ENCODE data around the gene CHRNB4. TPM values are rescaled to one million over a fixed set of nuclear protein-coding genes. Genes with fewer than 3 reads are reported as not detected.

Gene CHRNB4
- total RNA-seq, 1 donor from 2014 or later: not detected

DNA sequence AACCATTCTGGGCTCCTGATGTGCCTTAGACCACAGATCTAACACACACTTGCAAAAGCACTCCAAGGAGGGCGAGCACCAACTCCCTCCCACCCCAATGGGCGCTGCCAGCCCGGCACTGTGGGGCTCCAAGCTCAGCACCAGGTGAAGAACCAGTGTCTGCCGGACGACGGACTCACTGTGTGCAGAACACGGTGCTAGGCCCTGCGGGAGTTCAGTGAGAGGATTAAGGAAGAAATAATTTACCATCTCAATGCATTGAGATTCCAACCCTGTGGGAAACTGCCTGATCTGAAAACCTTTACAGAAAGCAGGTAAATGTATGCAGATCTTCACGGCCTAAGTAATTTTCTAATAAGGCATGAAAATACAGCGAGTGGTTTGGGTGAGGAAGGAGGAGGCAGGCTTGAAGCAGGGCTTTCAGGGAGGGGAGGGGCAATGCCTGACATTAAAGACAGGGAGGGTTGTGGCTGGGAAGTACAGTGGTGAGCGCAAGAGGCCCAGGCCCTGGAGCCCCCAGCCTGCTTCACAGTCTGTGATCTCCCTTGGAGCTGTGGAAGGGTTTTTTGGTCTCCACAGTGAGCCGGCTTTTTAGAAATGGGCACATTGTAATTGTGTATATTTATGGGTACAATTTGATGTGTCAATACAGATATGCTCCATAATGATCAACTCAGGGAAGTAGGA is 35.6 kb upstream of the CHRNB4 start:
- TF ChIP-seq, protein P1, sequence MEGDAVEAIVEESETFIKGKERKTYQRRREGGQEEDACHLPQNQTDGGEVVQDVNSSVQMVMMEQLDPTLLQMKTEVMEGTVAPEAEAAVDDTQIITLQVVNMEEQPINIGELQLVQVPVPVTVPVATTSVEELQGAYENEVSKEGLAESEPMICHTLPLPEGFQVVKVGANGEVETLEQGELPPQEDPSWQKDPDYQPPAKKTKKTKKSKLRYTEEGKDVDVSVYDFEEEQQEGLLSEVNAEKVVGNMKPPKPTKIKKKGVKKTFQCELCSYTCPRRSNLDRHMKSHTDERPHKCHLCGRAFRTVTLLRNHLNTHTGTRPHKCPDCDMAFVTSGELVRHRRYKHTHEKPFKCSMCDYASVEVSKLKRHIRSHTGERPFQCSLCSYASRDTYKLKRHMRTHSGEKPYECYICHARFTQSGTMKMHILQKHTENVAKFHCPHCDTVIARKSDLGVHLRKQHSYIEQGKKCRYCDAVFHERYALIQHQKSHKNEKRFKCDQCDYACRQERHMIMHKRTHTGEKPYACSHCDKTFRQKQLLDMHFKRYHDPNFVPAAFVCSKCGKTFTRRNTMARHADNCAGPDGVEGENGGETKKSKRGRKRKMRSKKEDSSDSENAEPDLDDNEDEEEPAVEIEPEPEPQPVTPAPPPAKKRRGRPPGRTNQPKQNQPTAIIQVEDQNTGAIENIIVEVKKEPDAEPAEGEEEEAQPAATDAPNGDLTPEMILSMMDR (IDR thresholded peaks at IDR 0.05; ENCODE audit: insufficient read depth, low read length, severe bottlenecking): no peak
- DNase-seq (ENCODE audit: low read depth) (no peak), FAIRE-seq (no peak)
- Histone ChIP-seq H3K27me3 (ENCODE audit: control insufficient read depth, insufficient read depth, low read length) (no peaks in the 10 kb centered on the region), H3K4me3 (ENCODE audit: low read depth, low read length) (no peak overlapping the region), H3K36me3 (ENCODE audit: control insufficient read depth, insufficient read depth, low read length) (no peaks in the 10 kb centered on the region)

DNA sequence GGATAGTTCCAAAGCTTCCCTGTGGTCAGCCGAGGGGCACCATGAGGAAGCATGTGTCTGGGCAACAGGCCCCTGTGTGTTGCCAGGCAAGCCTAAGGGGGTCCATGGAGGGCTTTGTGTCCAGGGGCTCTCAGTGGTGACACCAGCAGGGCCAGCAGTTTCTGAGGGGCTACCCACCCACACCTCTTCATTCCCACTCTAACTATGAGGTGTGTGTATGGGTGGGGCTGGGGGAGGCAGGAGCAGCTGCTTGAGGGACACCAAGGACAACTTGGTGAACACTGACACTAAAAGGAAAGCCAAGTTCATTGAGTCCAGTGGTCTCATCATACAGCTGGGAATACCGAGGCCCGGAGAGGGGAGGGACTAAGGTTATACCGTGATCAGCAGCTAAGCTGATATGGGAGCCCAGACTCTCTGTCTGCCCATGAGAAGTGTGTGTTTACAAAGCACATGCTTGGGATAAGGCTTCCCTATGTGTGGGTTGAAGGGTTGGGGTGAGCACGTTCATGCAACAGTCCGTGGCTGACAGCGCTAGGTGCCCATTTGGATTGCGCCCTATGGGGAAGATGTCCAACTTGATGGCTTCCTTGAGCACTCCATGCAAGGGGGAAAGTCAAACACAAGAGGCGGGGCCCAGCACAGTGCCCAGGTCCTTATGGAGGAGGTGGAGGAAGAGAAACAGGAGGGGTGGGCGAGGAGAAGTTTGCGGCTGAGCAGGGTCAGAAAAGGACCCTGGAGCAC is 34.8 kb upstream of the CHRNB4 start:
- DNase-seq (ENCODE audit: low read depth): no peak
- no peak overlapping the region for H3K4me3 ChIP-seq (ENCODE audit: low read depth, low read length)
- TF ChIP-seq, protein P1 (IDR thresholded peaks at IDR 0.05; ENCODE audit: insufficient read depth, low read length, severe bottlenecking): no peak

DNA sequence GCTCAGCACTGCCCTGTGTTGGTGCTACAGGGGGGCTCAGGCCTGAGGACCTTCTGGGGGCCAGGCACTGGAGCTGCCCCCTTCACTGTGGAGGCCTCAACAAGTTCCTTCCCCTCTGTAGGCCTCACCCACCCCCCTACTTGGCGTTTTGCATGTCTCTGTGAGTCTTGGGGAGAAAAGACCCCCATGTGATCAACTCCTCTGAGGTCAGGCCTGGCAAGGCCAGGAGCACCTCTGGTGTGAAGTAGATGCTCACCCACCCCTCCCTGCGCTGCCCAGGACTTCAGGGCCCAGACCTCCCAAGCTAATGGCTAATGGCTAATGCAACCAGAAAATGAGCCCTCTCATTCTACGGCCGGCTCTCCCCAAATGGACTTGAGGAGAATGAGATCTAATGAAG is 34.2 kb upstream of the CHRNB4 start:
- no peak overlapping the region for H3K4me3 ChIP-seq (ENCODE audit: low read depth, low read length)
- FAIRE-seq: no peak
- no peaks in the 10 kb centered on the region for H3K27me3 ChIP-seq (ENCODE audit: control insufficient read depth, insufficient read depth, low read length)
- TF ChIP-seq, protein P1 (IDR thresholded peaks at IDR 0.05; ENCODE audit: insufficient read depth, low read length, severe bottlenecking): no peak
- no peak for DNase-seq (ENCODE audit: low read depth)
- no peaks in the 10 kb centered on the region for H3K36me3 ChIP-seq (ENCODE audit: control insufficient read depth, insufficient read depth, low read length)

More for the DNA sequence above, 34.8 kb upstream of the CHRNB4 start:
- no peaks in the 10 kb centered on the region for H3K27me3 ChIP-seq (ENCODE audit: control insufficient read depth, insufficient read depth, low read length)
- no peak for FAIRE-seq
- no peaks in the 10 kb centered on the region for H3K36me3 ChIP-seq (ENCODE audit: control insufficient read depth, insufficient read depth, low read length)

DNA sequence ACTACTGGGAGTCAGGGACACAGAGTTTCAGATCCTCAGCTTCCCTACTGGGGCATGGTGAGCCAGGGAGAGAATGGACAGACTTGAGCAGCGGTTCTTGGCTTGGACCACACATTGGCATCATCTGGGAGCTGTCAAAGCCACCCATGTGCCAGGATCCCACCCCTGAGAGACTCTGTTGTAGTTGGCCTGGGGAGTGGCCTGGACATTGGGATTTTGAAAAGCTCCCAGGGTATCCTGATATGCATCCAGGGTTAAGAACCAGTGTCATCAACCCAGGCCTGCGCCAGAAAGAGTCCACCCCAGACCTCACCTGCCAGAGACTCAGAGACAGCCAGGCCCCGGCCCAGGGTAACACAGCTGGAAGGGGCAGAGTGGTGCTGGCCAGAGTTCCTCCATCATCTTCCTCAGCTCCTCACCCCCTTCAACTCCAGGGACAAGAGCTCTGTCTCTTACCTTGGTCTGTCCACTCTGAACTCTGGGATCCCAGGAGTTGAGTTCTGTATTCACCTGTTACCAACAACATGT is 33.0 kb upstream of the CHRNB4 start:
- Histone ChIP-seq H3K36me3 (ENCODE audit: control insufficient read depth, insufficient read depth, low read length) (no peaks in the 10 kb centered on the region), H3K27me3 (ENCODE audit: control insufficient read depth, insufficient read depth, low read length) (no peaks in the 10 kb centered on the region), H3K4me3 (ENCODE audit: low read depth, low read length) (no peak overlapping the region)
- DNase-seq (ENCODE audit: low read depth): no peak
- TF ChIP-seq, protein P1 (IDR thresholded peaks at IDR 0.05; ENCODE audit: insufficient read depth, low read length, severe bottlenecking): no peak
- FAIRE-seq: no peak

DNA sequence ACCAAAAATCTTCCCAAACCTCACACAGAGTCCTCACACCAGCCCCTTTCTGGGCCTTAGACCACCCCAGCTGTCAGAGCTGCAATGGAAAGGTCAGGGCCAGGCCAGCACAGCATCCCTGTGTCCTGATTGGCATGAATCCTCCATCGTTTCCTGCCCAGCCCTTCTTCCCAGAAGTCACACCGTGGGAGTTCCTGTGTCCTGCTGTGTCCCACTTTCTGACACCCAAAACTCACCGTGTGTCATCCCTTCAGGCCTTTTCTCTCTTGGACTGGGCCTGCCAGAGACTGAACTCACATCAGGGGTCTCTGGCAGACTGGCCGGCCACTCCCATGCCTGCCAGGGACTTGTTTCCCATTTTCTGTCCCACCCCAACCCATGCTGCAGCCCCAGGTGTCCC is 32.5 kb upstream of the CHRNB4 start:
- DNase-seq (ENCODE audit: low read depth) (no peak), FAIRE-seq (no peak)
- Histone ChIP-seq H3K36me3 (ENCODE audit: control insufficient read depth, insufficient read depth, low read length) (no peaks in the 10 kb centered on the region), H3K4me3 (ENCODE audit: low read depth, low read length) (no peak overlapping the region), H3K27me3 (ENCODE audit: control insufficient read depth, insufficient read depth, low read length) (no peaks in the 10 kb centered on the region)
- TF ChIP-seq, protein P1 (IDR thresholded peaks at IDR 0.05; ENCODE audit: insufficient read depth, low read length, severe bottlenecking): no peak
